GM12874 (cell line): ENCODE measurements around the gene ACD.

ENCODE experiments used
- TF ChIP-seq, protein P1 (sequence below): IDR thresholded peaks from 2 replicates; pipeline ENCODE4 v1.5.1; 2011; ENCODE audit warnings: low read depth, mild to moderate bottlenecking, control low read depth, low read length, moderate library complexity; ENCODE audit not compliant: insufficient read depth

Gene ACD

DNA sequence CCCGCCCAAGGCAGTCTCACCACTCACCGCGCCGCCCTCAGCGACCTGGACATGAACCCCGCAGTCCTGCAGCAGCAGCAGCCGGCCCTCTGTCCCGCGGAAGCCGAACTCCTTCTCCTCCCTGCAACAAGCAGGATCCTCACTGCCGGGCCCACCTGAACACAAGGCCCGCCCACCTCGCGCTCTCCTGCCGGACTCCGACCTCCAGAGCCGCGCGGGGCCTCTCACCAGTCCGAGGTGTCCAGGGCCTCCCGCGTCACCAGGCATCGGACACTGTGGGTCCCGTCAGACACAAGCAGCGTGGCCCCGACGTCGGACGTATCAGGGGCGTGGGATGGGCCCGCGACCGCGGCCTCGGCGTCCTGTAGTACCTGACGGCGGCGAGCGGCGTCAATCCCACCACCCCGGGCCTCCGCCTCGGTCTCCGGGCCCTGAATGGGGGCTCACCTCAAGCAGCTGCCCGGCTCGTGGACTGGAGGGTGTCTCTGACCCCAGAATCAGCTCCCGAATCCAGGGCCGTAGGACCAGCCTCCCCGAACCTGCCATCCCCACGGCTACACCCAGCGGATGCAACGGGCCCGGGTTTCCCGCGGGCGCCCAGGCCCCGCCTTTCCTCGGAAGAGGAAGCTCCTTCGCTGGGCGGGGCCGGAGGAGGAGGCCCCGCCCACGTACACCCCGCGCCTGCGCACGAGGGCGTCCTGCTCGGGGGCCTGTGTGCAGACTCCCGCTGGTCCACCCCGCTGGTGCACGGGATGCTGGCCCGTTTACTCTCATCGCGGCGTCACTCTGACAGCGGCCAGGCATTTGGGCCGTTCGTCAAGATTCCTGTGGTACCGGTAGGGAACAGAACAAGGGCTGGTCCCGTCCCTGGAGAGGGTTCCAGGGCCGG lies at the start of gene ACD:
Gene ACD (minus strand): TSS at position 586 of the 889 bp plus-strand sequence. CDS start 40 bp downstream, at position 546.
- TF ChIP-seq, protein P1, sequence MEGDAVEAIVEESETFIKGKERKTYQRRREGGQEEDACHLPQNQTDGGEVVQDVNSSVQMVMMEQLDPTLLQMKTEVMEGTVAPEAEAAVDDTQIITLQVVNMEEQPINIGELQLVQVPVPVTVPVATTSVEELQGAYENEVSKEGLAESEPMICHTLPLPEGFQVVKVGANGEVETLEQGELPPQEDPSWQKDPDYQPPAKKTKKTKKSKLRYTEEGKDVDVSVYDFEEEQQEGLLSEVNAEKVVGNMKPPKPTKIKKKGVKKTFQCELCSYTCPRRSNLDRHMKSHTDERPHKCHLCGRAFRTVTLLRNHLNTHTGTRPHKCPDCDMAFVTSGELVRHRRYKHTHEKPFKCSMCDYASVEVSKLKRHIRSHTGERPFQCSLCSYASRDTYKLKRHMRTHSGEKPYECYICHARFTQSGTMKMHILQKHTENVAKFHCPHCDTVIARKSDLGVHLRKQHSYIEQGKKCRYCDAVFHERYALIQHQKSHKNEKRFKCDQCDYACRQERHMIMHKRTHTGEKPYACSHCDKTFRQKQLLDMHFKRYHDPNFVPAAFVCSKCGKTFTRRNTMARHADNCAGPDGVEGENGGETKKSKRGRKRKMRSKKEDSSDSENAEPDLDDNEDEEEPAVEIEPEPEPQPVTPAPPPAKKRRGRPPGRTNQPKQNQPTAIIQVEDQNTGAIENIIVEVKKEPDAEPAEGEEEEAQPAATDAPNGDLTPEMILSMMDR, result no peak

DNA sequence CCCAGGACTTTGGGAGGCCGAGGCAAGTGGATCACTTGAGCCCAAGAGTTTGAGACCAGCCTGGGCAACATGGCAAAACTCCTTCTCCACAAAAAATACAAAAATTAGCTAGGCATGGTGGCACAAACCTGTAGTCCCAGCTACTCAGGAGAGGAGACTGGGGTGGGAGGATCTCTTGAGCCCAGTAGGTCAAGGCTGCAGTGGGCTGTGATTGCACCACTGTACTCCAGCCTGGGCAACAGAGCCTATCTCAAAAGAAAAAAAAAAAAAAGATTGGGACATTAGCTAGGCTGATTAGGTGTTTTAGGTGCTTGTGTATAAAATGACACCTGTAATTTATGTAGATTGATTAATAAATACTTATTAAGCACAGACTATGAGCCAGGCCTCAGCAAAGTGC lies 49.0 kb upstream of the ACD start:
- TF ChIP-seq, protein P1, result no peak

DNA sequence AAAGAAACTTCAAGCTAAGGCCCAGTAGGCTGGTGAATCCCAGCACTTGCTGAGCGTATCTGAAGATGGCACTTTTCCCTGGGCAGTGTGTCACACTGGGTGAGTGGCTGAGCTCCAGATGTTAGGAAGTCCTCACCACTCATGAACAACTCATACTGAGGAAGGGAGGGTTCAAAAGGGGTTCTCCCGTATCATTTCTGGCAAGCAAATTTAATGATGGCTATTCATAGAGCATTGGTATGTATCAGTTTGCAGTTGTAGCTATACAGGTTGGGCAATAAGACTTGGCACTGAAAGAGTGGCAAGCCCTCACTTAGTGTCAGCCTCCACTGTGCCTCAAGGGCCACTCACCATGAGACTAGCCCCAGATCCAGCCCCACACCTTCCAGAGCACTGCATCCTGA lies 48.3 kb upstream of the ACD start:
- TF ChIP-seq, protein P1, result no peak

DNA sequence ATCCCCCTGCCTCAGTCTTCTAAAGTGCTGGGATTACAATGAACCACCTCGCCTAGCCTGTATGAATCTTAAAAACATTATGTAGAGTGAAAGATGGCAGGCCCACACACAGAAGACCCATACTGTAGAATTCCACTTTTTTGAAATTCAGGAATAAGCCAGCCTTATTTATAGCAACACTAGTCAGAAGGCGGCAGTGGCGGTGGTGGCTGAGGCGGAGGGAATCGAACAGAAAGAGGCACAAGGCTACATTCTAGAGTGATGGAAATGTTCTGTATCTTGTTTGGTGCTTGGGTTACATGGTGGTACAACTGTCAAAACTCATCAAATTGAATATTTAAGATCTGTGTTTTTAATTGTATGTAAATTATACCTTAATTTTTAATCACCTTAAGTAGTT lies 47.7 kb upstream of the ACD start:
- TF ChIP-seq, protein P1, result no peak

DNA sequence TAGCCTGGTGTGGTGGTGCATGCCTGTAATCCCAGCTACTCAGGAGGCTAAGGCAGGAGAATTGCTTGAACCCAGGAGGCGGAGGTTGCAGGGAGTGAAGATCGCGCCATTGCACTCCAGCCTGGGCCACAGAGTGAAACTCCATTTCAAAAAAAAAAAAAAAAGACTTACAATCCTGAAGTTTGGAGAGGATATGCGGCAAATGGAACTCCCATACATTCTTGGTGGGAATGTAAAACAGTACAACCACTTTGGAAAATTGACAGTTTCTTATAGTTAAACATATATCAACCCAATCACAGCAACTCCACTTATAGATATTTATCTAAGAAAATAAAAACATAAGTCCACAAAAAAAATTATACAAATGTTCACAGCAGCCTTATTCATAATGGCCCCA lies 47.1 kb upstream of the ACD start:
- TF ChIP-seq, protein P1, result no peak

DNA sequence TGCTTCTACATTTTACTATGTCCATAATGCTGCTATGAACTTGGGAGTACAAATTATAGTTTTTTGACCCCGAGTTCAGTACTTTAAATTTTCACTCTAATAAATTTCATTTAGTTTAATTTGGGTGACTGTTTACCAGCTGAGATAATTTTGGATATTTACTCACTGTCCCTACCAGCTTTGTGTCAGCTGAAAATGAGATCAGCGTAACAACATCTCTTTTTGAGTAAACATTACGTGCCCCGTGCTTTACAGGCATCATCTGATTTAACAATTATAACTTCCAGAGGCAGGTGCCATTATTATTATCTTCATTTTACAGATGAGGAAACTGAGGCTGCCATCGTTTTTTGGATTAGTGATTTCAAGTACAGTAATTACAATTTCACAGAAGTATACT lies 44.0 kb upstream of the ACD start:
- TF ChIP-seq, protein P1, result no peak

DNA sequence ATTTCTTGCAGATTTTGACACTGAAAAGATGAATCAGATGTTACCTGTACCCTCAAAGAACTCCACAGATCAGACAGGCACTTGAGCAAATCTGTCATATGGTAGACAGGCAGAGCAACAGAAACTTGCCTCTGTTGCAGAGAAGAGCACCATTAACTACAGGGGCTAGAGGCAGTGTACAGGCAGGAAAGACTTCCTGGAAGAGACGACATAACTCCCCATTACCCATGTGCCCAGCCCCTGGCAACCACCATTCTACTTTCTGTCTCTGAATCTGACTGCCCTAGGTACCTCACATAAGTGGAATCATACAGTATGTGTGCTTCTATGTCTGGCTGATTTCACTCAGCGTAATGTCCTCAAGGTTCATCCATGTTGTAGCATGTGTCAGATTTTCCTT lies 43.6 kb upstream of the ACD start:
- TF ChIP-seq, protein P1, result no peak
